SK-N-SH treated with all-trans-retinoic acid at 6 μM for 48 hours (cell line): ENCODE measurements around the gene CYTH3.

Experiments used
- ATAC-seq: fragments of 200-7000 bp; cut with Tn5 transposase; 3 replicates; pipeline ENCODE4 v1.9.1; 2020; ENCODE audit warnings: mild to moderate bottlenecking, moderate library complexity
- BACH2 ChIP-seq: fragments of 250-450 bp; sonication (Bioruptor Pico); IDR thresholded peaks from 2 replicates; pipeline ENCODE4 v1.9.0; 2021; ENCODE audit warnings: mild to moderate bottlenecking, borderline replicate concordance
- CSDC2 ChIP-seq: fragments of 250-450 bp; sonication (Bioruptor Pico); IDR thresholded peaks from 2 replicates; pipeline ENCODE4 v1.5.0; 2020; ENCODE audit warnings: mild to moderate bottlenecking, moderate library complexity
- ESRRG ChIP-seq: fragments of 250-450 bp; sonication (Bioruptor Pico); IDR thresholded peaks from 2 replicates; pipeline ENCODE4 v1.6.1; 2021; ENCODE audit warnings: mild to moderate bottlenecking
- GLIS3 ChIP-seq: fragments of 250-450 bp; sonication (Bioruptor Pico); IDR thresholded peaks from 2 replicates; pipeline ENCODE4 v1.5.0; 2020; ENCODE audit warnings: mild to moderate bottlenecking, moderate library complexity
- ISL1 ChIP-seq: fragments of 250-450 bp; sonication (Bioruptor Pico); IDR thresholded peaks from 2 replicates; pipeline ENCODE4 v2.1.2; 2022; ENCODE audit warnings: mild to moderate bottlenecking, moderate library complexity
- OSR1 ChIP-seq: fragments of 250-450 bp; sonication (Bioruptor Pico); IDR thresholded peaks from 2 replicates; pipeline ENCODE4 v1.8.0; 2022; ENCODE audit warnings: moderate library complexity, mild to moderate bottlenecking, inconsistent platforms
- PPARA ChIP-seq: fragments of 250-450 bp; sonication (Bioruptor Pico); IDR thresholded peaks from 2 replicates; pipeline ENCODE4 v1.5.0; 2020; ENCODE audit warnings: mild to moderate bottlenecking, borderline replicate concordance
- RARB ChIP-seq: fragments of 250-450 bp; sonication (Bioruptor Pico); IDR thresholded peaks from 2 replicates; pipeline ENCODE4 v1.8.0; 2021; ENCODE audit warnings: mild to moderate bottlenecking, moderate library complexity
- SNAI2 ChIP-seq: fragments of 250-450 bp; sonication (Bioruptor Pico); IDR thresholded peaks from 2 replicates; pipeline ENCODE4 v1.5.0; 2020; ENCODE audit warnings: mild to moderate bottlenecking, moderate library complexity
- TCF4 ChIP-seq: fragments of 250-450 bp; sonication (Bioruptor Pico); IDR thresholded peaks from 2 replicates; pipeline ENCODE4 v1.8.0; 2021; ENCODE audit warnings: mild to moderate bottlenecking, moderate library complexity, borderline replicate concordance
- TOX ChIP-seq: fragments of 250-450 bp; sonication (Bioruptor Pico); IDR thresholded peaks from 2 replicates; pipeline ENCODE4 v1.8.0; 2021; ENCODE audit warnings: mild to moderate bottlenecking, moderate library complexity, borderline replicate concordance
- ZC3H10 ChIP-seq: fragments of 250-450 bp; sonication (Bioruptor Pico); IDR thresholded peaks from 2 replicates; pipeline ENCODE4 v1.5.1; 2021; ENCODE audit warnings: mild to moderate bottlenecking, moderate library complexity
- ZFP3 ChIP-seq: fragments of 250-450 bp; sonication (Bioruptor Pico); IDR thresholded peaks from 2 replicates; pipeline ENCODE4 v1.5.0; 2020; ENCODE audit warnings: mild to moderate bottlenecking, moderate library complexity
- ZFP30 ChIP-seq: fragments of 450-650 bp; formaldehyde crosslinking; IDR thresholded peaks from 2 replicates; pipeline ENCODE4 v1.5.0; 2022; ENCODE audit warnings: mild to moderate bottlenecking, moderate library complexity
- ZNF565 ChIP-seq: fragments of 450-650 bp; formaldehyde crosslinking; conservative IDR thresholded peaks from 2 replicates; pipeline ENCODE4 v1.5.0; 2020; ENCODE audit warnings: low read depth, mild to moderate bottlenecking, moderate library complexity
- ZNF70 ChIP-seq: fragments of 450-650 bp; formaldehyde crosslinking; IDR thresholded peaks from 2 replicates; pipeline ENCODE4 v1.5.0; 2020; ENCODE audit warnings: mild to moderate bottlenecking, moderate library complexity
- ZNF8 ChIP-seq: fragments of 450-650 bp; formaldehyde crosslinking; IDR thresholded peaks from 2 replicates; pipeline ENCODE4 v1.5.0; 2020; ENCODE audit warnings: mild to moderate bottlenecking, moderate library complexity
- TF ChIP-seq, protein P1 (sequence below): fragments of 250-450 bp; sonication (Bioruptor Pico); IDR thresholded peaks from 2 replicates; pipeline ENCODE4 v1.5.1; 2021; ENCODE audit warnings: mild to moderate bottlenecking, moderate library complexity
- TF ChIP-seq, protein P2 (sequence below): fragments of 250-450 bp; sonication (Bioruptor Pico); IDR thresholded peaks from 2 replicates; pipeline ENCODE4 v1.5.1; 2020; ENCODE audit warnings: low read depth, mild to moderate bottlenecking, moderate library complexity
- TF ChIP-seq, protein P3 (sequence below): fragments of 250-450 bp; sonication (Bioruptor Pico); IDR thresholded peaks from 2 replicates; pipeline ENCODE4 v1.8.0; 2021; ENCODE audit warnings: low read depth, mild to moderate bottlenecking, moderate library complexity, borderline replicate concordance
- TF ChIP-seq, protein P4 (sequence below): fragments of 250-450 bp; sonication (Bioruptor Pico); IDR thresholded peaks from 2 replicates; pipeline ENCODE4 v1.8.0; 2020; ENCODE audit warnings: mild to moderate bottlenecking, moderate library complexity, borderline replicate concordance
- TF ChIP-seq, protein P5 (sequence below): fragments of 250-450 bp; sonication (Bioruptor Pico); IDR thresholded peaks from 2 replicates; pipeline ENCODE4 v1.5.0; 2020; ENCODE audit warnings: mild to moderate bottlenecking, moderate library complexity

Gene CYTH3

DNA sequence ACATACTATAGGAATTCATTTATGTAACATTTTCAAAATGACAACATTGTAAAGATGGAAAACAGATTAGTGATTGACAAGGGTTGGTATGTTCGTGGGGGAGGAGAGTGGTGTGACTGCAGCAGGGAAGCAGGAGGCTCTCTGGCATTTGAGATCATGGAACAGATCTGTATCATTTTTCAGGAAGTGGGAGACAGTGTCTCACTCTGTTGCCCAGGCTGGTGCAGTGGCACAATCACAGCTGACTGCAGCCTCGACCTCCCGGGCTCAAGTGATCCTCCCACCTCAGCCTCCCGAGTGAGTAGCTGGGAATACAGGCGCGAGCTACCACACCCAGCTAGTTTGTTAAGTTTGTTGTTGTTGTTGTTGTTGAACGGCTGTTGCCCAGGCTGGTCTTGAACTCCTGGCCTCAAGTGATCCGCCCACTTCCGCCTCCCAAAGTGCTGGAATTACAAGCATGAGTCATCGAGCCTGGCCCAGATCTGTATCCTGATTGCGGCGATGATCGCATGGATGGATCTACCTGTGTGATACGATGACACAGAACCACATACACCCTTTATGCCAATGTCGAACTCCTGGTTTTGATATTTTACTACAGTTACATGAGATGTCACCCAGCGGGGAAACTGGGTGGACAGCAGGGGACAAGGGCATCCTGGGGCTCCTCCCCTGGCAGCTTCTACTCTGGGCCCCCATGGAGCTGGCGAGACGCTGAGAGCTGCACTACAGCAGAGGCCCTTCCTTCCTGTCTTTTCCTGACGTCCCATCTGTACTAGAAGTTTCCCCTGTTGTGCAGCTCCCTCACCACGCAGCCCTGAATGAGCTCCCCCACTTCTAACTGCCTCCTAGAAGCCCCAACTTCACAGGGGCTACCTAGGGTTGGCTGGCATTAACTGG, 12.3 kb upstream of the CYTH3 start:
- no peak for TF ChIP-seq ZNF8 (CRISPR knock-in tag)
- no peak for TF ChIP-seq TCF4 (CRISPR knock-in tag)
- TF ChIP-seq TOX, result no peak
- TF ChIP-seq PPARA (CRISPR knock-in tag), result no peak
- TF ChIP-seq CSDC2 (CRISPR knock-in tag), result no peak
- no peak for TF ChIP-seq GLIS3 (CRISPR knock-in tag)
- TF ChIP-seq, protein P1, sequence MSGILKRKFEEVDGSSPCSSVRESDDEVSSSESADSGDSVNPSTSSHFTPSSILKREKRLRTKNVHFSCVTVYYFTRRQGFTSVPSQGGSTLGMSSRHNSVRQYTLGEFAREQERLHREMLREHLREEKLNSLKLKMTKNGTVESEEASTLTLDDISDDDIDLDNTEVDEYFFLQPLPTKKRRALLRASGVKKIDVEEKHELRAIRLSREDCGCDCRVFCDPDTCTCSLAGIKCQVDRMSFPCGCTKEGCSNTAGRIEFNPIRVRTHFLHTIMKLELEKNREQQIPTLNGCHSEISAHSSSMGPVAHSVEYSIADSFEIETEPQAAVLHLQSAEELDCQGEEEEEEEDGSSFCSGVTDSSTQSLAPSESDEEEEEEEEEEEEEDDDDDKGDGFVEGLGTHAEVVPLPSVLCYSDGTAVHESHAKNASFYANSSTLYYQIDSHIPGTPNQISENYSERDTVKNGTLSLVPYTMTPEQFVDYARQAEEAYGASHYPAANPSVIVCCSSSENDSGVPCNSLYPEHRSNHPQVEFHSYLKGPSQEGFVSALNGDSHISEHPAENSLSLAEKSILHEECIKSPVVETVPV (CRISPR knock-in tag), result no peak
- TF ChIP-seq ZNF70 (CRISPR knock-in tag), result no peak
- no peak for TF ChIP-seq ESRRG (CRISPR knock-in tag)
- TF ChIP-seq, protein P2, sequence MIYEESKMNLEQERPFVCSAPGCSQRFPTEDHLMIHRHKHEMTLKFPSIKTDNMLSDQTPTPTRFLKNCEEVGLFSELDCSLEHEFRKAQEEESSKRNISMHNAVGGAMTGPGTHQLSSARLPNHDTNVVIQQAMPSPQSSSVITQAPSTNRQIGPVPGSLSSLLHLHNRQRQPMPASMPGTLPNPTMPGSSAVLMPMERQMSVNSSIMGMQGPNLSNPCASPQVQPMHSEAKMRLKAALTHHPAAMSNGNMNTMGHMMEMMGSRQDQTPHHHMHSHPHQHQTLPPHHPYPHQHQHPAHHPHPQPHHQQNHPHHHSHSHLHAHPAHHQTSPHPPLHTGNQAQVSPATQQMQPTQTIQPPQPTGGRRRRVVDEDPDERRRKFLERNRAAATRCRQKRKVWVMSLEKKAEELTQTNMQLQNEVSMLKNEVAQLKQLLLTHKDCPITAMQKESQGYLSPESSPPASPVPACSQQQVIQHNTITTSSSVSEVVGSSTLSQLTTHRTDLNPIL (CRISPR knock-in tag), result no peak
- TF ChIP-seq, protein P3, sequence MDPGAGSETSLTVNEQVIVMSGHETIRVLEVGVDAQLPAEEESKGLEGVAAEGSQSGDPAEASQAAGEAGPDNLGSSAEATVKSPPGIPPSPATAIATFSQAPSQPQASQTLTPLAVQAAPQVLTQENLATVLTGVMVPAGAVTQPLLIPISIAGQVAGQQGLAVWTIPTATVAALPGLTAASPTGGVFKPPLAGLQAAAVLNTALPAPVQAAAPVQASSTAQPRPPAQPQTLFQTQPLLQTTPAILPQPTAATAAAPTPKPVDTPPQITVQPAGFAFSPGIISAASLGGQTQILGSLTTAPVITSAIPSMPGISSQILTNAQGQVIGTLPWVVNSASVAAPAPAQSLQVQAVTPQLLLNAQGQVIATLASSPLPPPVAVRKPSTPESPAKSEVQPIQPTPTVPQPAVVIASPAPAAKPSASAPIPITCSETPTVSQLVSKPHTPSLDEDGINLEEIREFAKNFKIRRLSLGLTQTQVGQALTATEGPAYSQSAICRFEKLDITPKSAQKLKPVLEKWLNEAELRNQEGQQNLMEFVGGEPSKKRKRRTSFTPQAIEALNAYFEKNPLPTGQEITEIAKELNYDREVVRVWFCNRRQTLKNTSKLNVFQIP (CRISPR knock-in tag), result no peak
- TF ChIP-seq ZNF565 (CRISPR knock-in tag), result no peak
- no peak for TF ChIP-seq ZC3H10 (CRISPR knock-in tag)
- no peak for TF ChIP-seq ISL1 (CRISPR knock-in tag)
- no peak for TF ChIP-seq BACH2 (CRISPR knock-in tag)
- no peak for ATAC-seq

DNA sequence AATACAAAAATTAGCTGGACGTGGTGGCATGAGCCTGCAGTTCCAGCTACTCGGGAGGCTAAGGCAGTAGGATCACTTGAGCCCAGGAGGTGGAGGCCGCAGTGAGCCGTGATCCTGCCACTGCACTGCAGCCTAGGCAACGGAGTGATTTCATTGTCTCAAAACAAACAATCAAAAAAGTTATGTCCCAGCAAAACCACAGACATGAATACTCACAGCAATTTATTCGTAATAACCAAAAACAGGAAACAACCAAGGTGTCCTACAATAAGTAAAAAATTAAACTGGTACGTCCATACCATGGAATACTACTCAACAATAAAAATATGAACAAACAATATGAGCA, 11.6 kb upstream of the CYTH3 start:
- TF ChIP-seq ZFP30 (CRISPR knock-in tag) (no peak), ZNF70 (CRISPR knock-in tag) (no peak), PPARA (CRISPR knock-in tag) (no peak), ISL1 (CRISPR knock-in tag) (no peak), OSR1 (no peak), GLIS3 (CRISPR knock-in tag) (no peak), ZFP3 (CRISPR knock-in tag) (no peak), ZNF565 (CRISPR knock-in tag) (no peak), RARB (CRISPR knock-in tag) (no peak), SNAI2 (CRISPR knock-in tag) (no peak), TOX (no peak), ZC3H10 (CRISPR knock-in tag) (no peak), ESRRG (CRISPR knock-in tag) (no peak), TCF4 (CRISPR knock-in tag) (no peak), BACH2 (CRISPR knock-in tag) (no peak), CSDC2 (CRISPR knock-in tag) (no peak), ZNF8 (CRISPR knock-in tag) (no peak)
- TF ChIP-seq, protein P3 (CRISPR knock-in tag), result no peak
- TF ChIP-seq, protein P4, sequence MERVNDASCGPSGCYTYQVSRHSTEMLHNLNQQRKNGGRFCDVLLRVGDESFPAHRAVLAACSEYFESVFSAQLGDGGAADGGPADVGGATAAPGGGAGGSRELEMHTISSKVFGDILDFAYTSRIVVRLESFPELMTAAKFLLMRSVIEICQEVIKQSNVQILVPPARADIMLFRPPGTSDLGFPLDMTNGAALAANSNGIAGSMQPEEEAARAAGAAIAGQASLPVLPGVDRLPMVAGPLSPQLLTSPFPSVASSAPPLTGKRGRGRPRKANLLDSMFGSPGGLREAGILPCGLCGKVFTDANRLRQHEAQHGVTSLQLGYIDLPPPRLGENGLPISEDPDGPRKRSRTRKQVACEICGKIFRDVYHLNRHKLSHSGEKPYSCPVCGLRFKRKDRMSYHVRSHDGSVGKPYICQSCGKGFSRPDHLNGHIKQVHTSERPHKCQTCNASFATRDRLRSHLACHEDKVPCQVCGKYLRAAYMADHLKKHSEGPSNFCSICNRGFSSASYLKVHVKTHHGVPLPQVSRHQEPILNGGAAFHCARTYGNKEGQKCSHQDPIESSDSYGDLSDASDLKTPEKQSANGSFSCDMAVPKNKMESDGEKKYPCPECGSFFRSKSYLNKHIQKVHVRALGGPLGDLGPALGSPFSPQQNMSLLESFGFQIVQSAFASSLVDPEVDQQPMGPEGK (CRISPR knock-in tag), result no peak
- TF ChIP-seq, protein P5, sequence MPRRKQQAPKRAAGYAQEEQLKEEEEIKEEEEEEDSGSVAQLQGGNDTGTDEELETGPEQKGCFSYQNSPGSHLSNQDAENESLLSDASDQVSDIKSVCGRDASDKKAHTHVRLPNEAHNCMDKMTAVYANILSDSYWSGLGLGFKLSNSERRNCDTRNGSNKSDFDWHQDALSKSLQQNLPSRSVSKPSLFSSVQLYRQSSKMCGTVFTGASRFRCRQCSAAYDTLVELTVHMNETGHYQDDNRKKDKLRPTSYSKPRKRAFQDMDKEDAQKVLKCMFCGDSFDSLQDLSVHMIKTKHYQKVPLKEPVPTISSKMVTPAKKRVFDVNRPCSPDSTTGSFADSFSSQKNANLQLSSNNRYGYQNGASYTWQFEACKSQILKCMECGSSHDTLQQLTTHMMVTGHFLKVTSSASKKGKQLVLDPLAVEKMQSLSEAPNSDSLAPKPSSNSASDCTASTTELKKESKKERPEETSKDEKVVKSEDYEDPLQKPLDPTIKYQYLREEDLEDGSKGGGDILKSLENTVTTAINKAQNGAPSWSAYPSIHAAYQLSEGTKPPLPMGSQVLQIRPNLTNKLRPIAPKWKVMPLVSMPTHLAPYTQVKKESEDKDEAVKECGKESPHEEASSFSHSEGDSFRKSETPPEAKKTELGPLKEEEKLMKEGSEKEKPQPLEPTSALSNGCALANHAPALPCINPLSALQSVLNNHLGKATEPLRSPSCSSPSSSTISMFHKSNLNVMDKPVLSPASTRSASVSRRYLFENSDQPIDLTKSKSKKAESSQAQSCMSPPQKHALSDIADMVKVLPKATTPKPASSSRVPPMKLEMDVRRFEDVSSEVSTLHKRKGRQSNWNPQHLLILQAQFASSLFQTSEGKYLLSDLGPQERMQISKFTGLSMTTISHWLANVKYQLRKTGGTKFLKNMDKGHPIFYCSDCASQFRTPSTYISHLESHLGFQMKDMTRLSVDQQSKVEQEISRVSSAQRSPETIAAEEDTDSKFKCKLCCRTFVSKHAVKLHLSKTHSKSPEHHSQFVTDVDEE (CRISPR knock-in tag), result no peak

More for the DNA sequence above, 11.6 kb upstream of the CYTH3 start:
- ATAC-seq, result 0 out of 3 replicates have a peak, but pooled peaks have one; percentile 4
